Stimulated activated naive CD4-positive, alpha-beta T cell (primary cell): Measurements from ENCODE around the gene PYGL.
"Not testable (repeated sequence)": the region's sequence is repeated elsewhere in the genome, so short reads cannot be mapped to it uniquely, and the experiment has no call there.

Experiments used
- DNase-seq, 6 experiments: peaks; one replicate each; lab custom pipeline; 2025; lab: John Stamatoyannopoulos, UW

Gene PYGL

DNA sequence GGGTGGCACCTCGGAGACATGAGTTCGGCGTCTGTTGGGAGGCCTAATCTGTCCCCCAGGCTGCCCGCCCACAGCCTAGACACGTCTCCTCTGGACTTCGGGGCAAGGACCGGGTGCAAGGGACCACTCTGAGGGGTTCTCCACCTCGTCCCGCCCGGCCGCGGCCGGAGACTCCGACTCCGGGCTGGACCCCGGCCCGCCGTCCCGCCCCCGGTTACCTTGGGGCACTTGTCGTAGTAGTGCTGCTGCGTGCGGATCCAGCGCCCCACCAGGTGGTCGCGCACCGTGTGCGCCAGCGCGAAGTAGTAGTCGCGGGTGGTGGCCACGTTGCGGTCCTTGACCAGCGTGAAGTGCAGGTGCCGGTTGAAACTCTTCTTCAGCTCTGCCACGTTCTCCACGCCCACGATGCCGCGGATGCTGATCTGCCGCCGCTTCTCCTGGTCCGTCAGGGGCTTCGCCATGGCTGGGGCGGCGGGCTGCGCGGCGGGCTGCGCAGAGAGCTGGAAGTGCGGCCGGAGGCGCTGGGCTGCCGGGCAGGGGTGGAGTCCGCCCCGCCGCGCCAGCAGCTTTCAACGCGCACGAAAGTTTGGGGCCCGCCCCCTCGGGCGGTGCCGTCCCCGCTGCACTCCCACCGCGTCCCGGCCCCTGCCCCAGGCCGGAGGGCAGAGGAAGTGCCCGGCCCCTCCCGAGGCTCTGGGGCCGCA, at the start of gene PYGL:
Gene PYGL (minus strand): TSS at position 541 of the 704 bp plus-strand sequence. CDS start 80 bp downstream, at position 461.
- peak in 2 of 6 experiments; percentile 3 to 15 for DNase-seq

DNA sequence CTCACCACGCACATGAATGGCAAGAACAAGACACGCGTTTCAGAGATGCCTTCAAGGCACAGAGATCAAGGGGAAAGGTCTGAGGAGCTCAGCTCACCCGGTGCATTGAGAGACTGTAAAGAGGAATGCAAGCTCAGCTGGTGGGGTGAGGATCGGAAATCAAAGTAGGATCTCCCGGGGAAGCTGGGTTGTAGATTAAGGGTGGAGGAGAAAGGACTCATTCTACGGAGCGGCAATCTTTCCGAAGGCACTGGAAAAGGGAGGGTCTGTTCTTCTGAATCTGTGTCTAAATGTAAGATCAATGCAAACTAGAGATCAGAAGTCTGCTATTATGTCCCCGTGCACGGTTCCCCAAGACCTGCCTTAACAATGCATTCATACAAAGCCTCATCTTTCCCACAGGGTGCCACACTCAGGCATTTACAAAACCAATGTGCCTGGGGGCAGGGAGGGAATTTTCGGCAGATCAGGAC, 41.6 kb upstream of the PYGL start:
- no peak for DNase-seq

DNA sequence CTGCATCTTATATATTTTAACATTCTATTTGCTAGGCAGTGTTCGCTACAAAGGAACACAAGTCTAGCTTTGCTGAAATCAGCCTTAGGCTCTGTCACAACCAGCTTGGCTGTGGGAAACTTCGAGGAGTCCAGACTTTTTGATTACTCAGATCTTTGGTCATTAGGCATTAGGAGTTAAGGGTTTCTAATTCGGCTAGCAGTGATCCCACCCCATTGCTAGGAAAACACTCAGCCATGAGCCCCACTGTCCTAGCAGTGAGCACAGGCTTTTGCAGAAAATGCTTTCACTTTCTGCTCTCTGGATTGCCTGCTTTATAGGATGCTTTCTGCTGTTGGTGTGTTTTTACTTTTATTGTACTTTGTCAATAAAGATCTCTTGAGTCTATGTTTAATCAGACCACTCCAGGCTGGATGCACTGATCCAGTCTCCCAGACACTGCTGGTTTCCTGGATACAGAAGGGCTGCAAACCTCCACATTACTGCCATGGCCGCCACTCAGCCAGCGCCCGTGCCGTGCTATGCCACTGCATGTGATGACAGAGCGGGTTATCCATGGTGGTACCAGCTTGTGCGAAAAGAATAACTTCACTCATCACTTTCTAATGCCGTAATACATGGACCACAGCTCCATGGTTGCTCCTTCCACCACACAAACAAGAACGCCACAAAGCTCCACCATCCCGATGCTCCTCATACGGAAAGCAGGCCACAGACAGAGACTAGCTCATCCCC, 41.0 kb upstream of the PYGL start:
- no peak for DNase-seq

DNA sequence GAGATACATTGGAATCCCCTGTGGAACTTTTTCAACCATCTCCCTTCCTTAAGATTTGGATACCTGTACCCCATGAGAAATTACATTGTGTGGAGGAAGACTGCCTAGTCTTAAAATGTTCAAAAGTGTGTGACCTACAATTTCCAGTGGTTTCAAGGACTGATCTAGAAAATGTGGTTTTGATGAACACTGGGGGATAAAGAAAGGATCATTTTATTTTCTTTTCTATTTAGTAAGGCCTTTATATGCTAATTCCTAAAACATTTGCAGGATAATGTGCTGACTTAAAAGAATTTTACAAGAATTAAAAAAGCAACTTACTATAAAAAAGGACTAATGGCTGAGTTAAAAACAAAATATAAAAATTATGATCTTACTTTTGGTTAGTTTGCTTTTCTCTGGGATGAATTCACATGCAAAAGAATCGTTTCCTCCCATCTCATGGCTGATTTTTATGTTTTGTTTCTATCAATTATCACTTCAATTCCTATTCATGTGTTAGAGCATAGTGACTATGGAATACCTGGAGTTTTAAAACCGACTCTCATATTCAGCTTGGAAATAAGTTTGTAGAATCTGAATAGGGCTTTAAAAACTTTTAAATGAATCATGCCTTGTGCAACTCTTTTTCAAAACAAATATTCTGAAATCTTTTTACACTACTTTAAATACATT, 39.9 kb upstream of the PYGL start:
- DNase-seq = no peak

DNA sequence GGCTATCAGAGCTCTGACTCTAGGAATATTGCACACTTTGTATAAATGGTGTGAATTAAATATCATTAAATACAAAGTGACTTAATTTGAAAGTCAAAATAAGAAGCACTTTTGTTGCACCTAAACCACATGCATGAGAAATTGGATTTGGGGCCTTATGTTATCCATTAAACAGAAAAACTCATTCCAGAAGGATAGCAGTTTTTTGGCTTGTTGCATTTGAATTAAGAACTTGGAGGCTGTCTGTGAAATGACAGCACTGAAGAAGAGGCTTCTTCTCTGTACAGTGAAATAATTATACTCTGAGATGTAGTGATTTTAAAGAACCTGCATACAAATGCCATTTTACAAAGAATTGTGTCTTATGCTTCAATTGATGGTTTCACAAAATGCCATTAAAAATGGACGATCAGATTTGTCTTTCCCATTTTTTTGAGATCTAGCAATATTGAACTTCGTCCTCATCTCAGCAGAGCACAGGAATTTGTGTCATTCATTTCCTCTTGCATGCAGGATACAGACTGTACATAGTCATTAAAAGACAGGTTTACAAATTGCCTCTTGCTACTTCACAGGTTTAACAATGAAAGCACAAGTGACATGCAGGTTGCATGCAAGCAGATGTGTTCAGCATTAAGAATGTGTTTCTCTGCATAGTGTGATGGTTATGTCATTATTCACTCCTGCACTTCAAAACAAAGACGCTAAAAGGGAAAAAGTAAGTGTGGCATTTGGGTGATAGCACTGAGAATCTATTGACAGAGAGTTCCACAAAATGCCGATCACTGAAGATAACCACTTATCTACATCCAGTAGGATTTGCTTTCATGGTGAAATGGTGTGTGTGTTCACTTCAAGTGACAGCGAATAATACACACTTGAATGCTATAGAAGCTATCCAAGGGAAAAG, 35.9 kb upstream of the PYGL start:
- no peak for DNase-seq

DNA sequence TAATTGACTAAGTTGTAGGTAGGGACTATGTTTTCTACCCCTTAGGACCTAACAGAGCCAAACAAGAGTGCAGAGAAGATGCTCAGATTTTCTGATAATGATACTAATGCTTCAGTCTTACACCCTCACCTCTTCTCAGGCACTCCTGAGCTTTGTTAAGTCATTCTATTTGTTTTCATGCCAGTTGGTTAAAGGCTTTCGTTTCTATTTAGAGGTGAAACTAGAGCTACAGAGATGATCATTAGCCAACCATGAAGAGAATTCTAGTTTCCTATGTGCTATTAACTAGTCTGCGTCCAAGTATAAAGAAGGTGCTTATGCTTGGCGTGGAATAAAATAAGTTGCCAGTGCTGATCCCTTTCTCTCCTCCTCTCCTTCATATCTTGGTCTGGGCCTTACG, 34.6 kb upstream of the PYGL start:
- DNase-seq = no peak

DNA sequence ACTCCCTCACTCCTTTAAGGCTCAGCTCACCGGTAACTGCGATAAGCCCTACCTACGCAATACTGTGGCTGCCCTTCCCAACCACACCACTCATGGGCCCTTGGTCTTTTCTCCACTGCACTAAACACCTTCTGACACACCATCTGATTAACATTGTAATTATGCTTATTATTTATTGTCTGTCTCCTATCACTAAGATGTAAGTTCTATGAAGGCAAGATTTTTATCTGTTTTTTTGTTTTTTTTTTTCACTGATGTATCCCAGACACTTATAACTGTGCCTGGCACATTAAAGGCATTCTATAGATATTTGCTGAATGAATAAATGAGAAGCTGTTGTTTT, 34.2 kb upstream of the PYGL start:
- no peak for DNase-seq

DNA sequence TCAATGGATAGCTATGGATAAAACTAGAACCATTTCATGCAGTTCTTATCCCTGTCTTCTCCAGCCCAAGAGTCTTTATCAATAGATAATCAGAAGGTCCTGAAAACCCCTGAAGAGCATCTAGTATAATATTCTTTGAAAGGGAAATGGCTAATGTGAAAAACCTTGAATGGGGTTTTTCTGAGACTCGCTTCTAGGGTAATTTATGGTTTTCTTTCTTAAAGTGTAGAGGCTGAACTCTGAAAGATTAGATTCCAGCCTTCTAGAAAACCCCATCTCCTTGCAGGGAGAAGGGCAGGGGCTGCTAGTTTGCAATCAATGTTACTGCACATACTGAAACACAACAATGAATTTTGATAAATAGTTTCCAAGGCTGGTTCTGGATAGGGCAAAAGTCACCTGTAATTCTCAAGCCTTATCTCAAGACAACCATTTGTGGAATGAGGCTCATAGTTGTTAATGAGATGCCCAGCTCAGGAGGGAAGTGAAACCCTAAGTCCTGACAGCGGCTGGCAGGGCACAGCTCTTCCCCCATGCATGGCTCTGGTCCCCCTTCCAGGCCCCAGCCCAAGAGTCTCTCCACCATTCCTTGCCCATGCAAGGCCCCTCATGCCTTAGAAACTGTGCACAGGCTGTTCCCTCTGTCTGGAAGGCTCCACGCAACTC, 33.7 kb upstream of the PYGL start:
- DNase-seq = no peak

DNA sequence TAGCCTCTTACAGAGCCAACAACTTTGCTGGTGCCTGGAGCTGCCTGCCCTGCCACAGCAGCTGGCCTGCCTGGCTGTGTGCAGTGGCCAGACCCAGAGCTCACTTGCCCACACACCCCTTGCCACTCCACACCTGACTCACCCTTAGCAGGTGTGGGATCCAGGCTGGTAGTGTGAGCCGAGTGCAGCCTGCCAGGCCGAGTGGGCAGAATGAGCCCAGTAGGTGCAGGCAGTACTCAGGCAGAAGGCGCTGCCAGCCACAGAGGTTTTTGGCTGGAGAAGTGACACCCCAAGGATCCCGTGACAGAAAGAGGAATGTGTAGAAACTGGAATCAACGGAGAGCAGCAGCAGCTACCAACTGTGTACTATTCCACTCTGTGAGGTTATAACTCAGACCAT, 29.8 kb upstream of the PYGL start:
- no peak for DNase-seq

DNA sequence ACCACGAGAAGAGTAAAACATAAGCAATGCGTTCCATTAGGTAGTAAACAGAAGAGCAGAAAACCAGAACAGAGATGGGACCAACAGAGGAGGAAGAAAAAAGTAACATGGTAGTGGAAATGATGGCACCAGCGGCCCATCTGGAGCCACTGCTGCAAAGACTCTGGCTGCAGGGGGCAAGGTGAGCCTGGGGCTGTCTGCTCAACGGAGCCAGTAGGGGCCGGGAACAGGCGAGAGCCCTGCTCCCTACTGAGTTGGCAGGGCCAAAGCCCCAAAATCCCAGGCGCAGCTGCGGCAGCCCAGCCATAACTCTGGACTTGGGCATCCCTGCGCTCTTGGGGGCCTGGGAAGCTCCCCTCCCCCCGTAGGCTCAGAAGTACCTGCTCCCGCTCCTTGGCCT, 28.5 kb upstream of the PYGL start:
- DNase-seq = no peak

DNA sequence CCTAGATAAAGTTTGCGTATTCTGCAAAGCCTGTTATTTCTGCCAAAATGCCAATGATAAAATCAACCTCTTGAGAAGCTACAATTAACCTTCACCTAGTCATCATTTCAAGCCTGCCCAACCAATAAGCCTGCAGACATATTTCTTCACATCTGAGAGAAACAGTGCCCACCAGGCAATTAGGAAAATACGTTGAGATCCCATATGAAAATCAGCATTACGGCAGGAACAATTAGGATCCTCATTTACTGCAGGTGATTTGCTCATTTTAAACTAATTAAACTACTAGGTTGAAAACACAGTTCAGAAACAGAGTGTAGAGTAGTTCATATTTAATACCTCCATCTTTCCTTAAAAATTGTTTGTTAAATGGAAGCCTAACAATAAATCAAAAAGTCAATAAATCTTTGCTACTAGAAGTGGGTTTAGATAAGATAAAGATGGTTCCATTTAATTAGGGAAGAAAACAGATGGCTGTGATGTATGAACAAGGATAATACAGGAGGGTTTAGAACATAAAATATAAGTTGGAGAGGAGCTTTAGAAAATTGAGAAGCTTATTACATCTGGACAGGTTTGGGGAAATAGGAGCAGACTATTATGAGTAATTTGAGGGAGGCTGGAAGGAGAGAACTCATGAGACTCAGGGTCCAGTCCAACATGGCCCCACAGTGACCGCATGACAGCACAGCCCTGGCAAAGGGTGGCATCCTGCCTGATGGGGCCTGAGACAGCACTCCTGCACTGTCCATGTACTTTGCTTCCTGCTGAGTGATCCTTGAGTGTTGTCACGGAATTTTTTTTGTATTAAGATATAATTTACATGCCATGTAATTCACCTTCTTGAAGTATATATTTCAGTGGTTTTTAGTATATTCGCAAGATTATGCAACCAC, 26.9 kb upstream of the PYGL start:
- DNase-seq = no peak

DNA sequence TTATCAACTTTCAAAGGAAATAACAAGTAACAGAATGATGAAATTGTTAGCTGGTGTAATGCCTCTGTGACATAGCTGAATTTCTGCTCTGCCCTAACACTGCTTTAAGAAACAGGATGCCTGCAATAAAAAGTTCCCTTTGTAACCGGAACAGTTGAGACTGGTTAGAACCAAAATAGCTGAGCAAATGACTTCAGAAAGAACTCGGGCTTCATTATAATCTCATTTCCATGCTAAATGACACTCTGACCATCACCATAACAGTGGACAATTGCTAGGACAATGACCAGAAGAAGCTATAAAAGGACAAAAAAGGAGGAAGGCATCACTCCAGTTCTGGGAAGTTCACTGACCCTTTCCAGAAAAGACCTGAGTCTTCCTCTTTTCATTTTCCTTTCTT, 23.5 kb upstream of the PYGL start:
- DNase-seq = no peak

DNA sequence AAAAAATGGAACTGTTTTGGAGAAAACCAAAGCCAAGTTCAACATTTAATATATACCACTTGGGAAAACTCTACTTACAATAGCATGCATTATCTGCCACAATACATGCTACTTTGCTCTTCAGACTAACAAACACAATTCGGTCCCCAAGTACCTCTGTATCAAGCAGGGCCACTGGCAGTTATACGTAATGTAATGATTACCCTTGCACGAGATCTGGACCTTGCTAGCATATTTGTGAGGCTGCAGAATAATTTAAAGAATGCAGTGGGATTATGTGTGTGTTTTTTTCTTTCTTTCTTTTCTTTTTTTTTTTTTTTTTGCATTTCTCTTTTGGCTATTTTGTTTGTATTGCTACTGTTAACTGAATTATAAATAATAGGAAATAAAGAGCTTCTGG, 22.8 kb upstream of the PYGL start:
- no peak for DNase-seq

DNA sequence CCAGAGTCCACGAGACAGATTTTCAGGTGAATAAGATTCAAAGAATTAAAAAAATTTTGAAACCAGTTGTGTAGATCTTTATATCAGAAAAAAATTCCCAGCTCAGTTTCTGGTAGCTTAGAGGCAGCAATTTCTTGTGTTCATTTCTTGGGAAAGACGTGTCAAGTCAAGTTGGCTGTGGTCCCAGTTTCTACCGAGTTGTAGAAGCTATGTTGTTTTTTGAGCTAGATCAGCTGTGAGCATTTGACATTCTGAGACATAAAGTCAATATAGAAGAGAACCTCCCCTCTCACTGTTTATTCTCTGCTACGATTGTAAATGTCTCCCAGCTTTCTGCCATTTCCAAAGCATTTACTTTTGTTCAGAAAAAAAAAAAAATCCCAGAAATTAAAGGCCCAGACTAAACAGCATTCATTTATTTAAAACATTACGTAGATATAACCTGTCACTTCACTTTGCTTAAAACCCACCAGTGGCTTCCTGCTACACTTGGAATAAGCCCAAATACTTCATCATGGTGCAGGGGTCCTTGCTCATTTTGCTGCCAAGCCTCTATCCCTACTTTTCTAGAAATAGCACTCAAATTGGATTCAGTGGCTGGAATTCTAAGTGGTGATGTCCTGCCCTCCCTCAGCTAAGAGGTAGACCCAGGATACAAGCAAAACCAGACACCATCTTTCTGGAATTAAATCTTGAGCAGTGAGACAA, 20.6 kb upstream of the PYGL start:
- DNase-seq = no peak

DNA sequence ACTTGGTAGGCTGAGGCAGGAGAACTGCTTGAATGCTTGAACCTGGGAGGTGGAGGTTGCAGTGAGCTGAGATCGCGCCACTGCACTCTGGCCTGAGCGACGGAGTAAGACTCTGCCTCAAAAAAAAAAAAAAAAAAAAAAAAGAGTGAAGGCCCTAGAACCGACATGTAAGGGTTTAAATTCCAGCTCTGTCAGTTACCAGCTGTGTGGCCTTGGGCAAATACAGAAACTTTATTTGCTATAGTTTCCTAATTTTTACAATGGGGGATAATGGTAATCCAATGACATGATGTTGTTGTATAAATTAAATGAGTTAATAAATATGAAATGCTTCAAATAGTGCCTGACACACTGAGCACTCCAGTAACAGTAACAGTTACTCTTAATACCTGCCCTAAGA, 19.6 kb upstream of the PYGL start:
- DNase-seq = no peak

DNA sequence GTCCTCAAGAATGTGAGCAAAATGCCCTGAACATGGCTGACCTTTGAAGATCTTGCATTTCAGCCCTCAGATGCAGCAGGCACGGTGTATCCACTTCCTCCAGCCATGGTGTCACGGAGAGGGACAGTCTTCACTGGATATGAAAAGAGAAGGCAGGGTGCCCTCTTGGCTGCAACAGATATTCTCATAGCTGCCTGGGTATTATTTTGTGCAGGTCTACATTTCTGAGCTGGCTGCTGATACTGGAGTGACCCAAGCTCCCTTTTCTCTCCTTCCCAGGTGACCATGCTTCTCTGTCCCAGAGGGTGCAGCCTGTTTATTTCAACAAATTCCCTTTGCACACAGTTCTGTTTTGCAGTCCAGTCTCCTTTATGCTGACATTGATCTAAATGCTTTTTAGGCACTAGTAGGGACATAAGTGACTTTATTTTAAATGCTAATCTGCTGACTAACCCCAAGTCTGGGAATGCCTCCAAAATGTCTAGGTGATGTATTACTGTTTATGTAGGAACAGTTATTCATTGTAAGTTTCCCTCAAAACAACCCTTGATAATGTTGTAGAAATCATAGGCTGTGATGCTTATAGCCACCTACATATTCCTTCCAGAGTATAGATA, 17.4 kb upstream of the PYGL start:
- DNase-seq = no peak

DNA sequence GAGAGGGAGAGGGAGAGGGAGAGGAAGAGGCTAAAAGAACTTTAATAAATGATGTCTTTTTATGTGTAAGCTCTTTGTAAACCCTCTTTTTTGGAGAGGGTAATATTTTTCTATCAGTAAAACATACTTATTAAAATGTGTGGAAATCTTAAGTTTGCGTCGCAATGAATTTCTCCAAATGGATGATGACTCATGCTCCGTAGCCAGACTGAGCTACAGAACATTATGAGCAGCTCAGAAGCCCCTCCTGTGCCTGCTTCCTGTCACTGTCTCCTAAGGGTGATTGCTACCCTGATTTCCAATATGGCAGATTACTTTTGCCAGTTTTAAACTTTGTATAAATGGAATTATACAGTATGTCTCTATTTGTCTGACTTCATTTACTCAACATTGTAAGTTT, 13.0 kb upstream of the PYGL start:
- DNase-seq = no peak

DNA sequence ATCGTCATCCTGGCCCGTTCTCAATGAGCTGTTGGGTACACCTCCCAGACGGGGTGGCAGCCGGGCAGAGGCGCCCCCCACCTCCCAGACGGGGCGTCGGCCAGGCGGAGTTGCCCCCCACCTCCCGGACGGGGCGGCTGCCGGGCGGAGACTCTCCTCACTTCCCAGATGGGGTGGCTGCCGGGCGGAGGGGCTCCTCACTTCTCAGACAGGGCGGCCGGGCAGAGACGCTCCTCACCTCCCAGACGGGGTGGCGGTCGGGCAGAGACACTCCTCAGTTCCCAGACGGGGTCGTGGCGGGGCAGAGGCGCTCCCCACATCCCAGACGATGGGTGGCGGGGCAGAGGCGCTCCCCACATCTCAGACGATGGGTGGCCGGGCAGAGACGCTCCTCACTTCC, 12.1 kb upstream of the PYGL start:
- not testable (repeated sequence) for DNase-seq

DNA sequence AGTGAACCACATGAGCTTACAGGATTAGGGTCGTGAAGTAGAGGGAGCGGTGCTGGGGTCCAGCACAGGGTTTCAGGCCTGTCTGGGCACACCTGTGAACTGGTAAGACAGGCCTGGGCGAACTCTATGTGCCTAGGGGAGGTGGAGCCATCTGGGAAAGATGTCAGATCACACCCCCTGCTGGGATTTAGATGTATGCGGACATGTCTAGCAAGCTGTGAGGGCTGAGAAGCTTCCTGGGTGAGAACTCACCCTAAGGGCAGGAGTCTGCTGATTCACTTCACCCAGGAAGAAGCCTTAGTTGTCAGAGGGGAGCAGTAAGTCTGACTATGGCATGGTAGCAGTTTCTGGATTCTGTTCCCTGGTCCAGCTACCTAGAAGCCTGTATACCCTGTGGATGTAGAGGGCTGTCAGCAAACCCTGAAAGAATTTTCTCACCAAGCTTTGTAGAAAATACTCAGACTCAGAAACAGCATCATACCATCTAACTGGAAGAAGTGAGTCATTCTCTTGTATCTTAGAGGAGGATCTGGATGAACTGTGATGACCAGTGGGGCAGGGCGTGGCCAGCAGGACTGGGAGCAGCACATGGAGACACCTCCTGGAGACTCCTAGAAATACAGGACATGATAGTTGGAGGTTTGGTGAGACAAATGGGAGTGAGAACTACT, 11.2 kb upstream of the PYGL start:
- no peak for DNase-seq
